ENCODE results near the gene GNAQ. TPM values are rescaled to one million over a fixed set of nuclear protein-coding genes. Genes with fewer than 3 reads are reported as not detected.

GNAQ gene
- total and polyA plus RNA-seq, 2 of the 4 experiments (the other 2 are of a cell fraction): 23.1 to 50.7 TPM

- Histone ChIP-seq H4K8ac (ENCODE audit: low read depth in 2 of 2, low read length in 2 of 2) (no peak overlapping the region), H4K91ac (ENCODE audit: insufficient read depth, low read depth, low read length) (no peak overlapping the region)
- POLR2A ChIA-PET (ENCODE audit: unreplicated experiment): no interaction called here
Measured at GRCh38 chr9:77800924-77801551, 230.6 kb downstream of the GNAQ start.

More at GRCh38 chr9:77800924-77801551, 230.6 kb downstream of the GNAQ start:
- no peaks in the 10 kb centered on the region for H4K20me1 ChIP-seq (ENCODE audit: insufficient read depth, low read length)
- no peak overlapping the region for H3K56ac ChIP-seq (ENCODE audit: extremely low read depth, insufficient read depth, low read length)
- TF ChIP-seq USF2 (IDR thresholded peaks at IDR 0.05; ENCODE audit: low read depth, low read length) (no peak), CHD1 (IDR thresholded peaks at IDR 0.05; ENCODE audit: low read depth, low read length) (no peak), RFX5 (IDR thresholded peaks at IDR 0.05; ENCODE audit: low read depth, low read length) (no peak), MAZ (IDR thresholded peaks at IDR 0.05; ENCODE audit: borderline replicate concordance, low read depth, low read length) (no peak), CTCF (conservative IDR thresholded peaks at IDR 0.05; ENCODE audit: low read depth, low read length) (no peak), CEBPB (IDR thresholded peaks at IDR 0.05; ENCODE audit: low read depth, low read length) (no peak), MAFK (IDR thresholded peaks at IDR 0.05; ENCODE audit: low read depth, low read length) (no peak), RCOR1 (IDR thresholded peaks at IDR 0.05; ENCODE audit: insufficient replicate concordance, low read length) (no peak), SMC3 (IDR thresholded peaks at IDR 0.05; ENCODE audit: low read depth, low read length) (no peak), MXI1 (IDR thresholded peaks at IDR 0.05; ENCODE audit: borderline replicate concordance, low read depth, low read length) (no peak), BHLHE40 (IDR thresholded peaks at IDR 0.05; ENCODE audit: low read depth, low read length) (no peak), NFE2L2 (IDR thresholded peaks at IDR 0.05; ENCODE audit: low read depth, low read length) (no peak), FOS (IDR thresholded peaks at IDR 0.05; ENCODE audit: low read depth, low read length) (no peak), ELK1 (IDR thresholded peaks at IDR 0.05; ENCODE audit: borderline replicate concordance, low read depth, low read length) (no peak), RAD21 (IDR thresholded peaks at IDR 0.05; ENCODE audit: low read length) (no peak), POLR2A (IDR thresholded peaks at IDR 0.05; ENCODE audit: low read depth, low read length) (no peak)
- H2BK15ac ChIP-seq (ENCODE audit: low read depth, low read length): no peak overlapping the region
- H3K4me3 ChIP-seq (ENCODE audit: insufficient read depth, low read depth, low read length): no peak overlapping the region
- H2AK9ac ChIP-seq (replicated peaks; ENCODE audit: low read depth, low read length, poor library complexity): no peak overlapping the region
- no peak overlapping the region for H2AK5ac ChIP-seq (ENCODE audit: low read depth, low read length)
- WGBS, 2 experiments (ENCODE audit: extremely low coverage in 2 of 2, insufficient read length in 1 of 2): no CpG with 5 or more reads among the region's 3 CpGs
- no peaks in the 10 kb centered on the region; the same call in 1 of the 2 replicates for H3K9me1 ChIP-seq (ENCODE audit: insufficient read depth, low read length)
- no peaks in the 10 kb centered on the region for H3K27me3 ChIP-seq (ENCODE audit: control insufficient read depth, insufficient read depth, low read length)
- no peak overlapping the region for H3K4ac ChIP-seq (ENCODE audit: low read depth, low read length)
- no peak overlapping the region for H3K18ac ChIP-seq (ENCODE audit: low read depth, low read length)
- H3K4me1 ChIP-seq (ENCODE audit: control insufficient read depth, insufficient read depth, low read length): no peaks in the 10 kb centered on the region
- in situ Hi-C loops (cut with MboI; ENCODE audit: low sequenced_read_pairs): no loop called here
- dilution Hi-C loops (cut with HindIII; ENCODE audit: low sequenced_read_pairs, unreplicated experiment): no loop called here
- H2BK20ac ChIP-seq (ENCODE audit: low read depth, low read length): no peak overlapping the region
- ATAC-seq (ENCODE audit: low read depth) (no peak), DNase-seq (no peak)
- no peak overlapping the region for H3K9ac ChIP-seq (ENCODE audit: low read depth, low read length)
- no peak overlapping the region for H3K23ac ChIP-seq (ENCODE audit: low read depth, low read length)
- H3K4me2 ChIP-seq (ENCODE audit: low read depth, low read length): no peak overlapping the region
- H3K36me3 ChIP-seq (ENCODE audit: control insufficient read depth, insufficient read depth, low read length): peaks cover 4% of the 10 kb centered on the region
- H2BK5ac ChIP-seq (ENCODE audit: low read depth, low read length, poor library complexity, severe bottlenecking): no peak overlapping the region
- CTCF ChIA-PET: no interaction called here
- H2AFZ ChIP-seq (replicated peaks; ENCODE audit: low read length, poor library complexity): no peak overlapping the region
- intact Hi-C loops (cut with micrococcal nuclease): no loop called here
- peaks cover 7 to 17% of the 10 kb centered on the region in 2 experiments; a peak in 2 of 4 replicates for H3K79me1 ChIP-seq (ENCODE audit: low read depth in 1 of 2, low read length in 2 of 2)
- no peak overlapping the region for H2BK120ac ChIP-seq (ENCODE audit: low read depth, low read length)
- BruUV-seq (replicated peaks): no TSS peak
- no peaks in the 10 kb centered on the region for H3K9me3 ChIP-seq (ENCODE audit: control insufficient read depth, insufficient read depth, low read length)
- H3K27ac ChIP-seq (ENCODE audit: insufficient read depth, low read length): no peak overlapping the region
- H4K5ac ChIP-seq (ENCODE audit: low read depth, low read length): no peak overlapping the region
- no peak overlapping the region for H3K14ac ChIP-seq (replicated peaks; ENCODE audit: low read depth, low read length)

Data from IMR-90 (cell line).